ENCODE results near the gene SLC41A3.
"Not testable (repeated sequence)": the region's sequence is repeated elsewhere in the genome, so short reads cannot be mapped to it uniquely, and the experiment has no call there.

The SLC41A3 gene

GRCh38 chr3:126105691-126106187 lies 21.8 kb upstream of the SLC41A3 start:
- no peak for DNase-seq

GRCh38 chr3:126104742-126105605 lies 21.1 kb upstream of the SLC41A3 start:
- DNase-seq = no peak

- DNase-seq = no peak
Observed at GRCh38 chr3:126104028-126104635, 20.2 kb upstream of the SLC41A3 start.

GRCh38 chr3:126103121-126104027 lies 19.4 kb upstream of the SLC41A3 start:
- DNase-seq = no peak

- no peak for DNase-seq
Observed at GRCh38 chr3:126102530-126102951, 18.6 kb upstream of the SLC41A3 start.

- DNase-seq = no peak
Observed at GRCh38 chr3:126102011-126102410, 18.1 kb upstream of the SLC41A3 start.

- DNase-seq = no peak
Observed at GRCh38 chr3:126101521-126101982, 17.6 kb upstream of the SLC41A3 start.

GRCh38 chr3:126100634-126101301 lies 16.8 kb upstream of the SLC41A3 start:
- no peak for DNase-seq

- no peak for DNase-seq
Observed at GRCh38 chr3:126100269-126100633, 16.3 kb upstream of the SLC41A3 start.

GRCh38 chr3:126098391-126098858 lies 14.5 kb upstream of the SLC41A3 start:
- no peak for DNase-seq

- DNase-seq = no peak
Observed at GRCh38 chr3:126097801-126098200, 13.9 kb upstream of the SLC41A3 start.

GRCh38 chr3:126096274-126096673 lies 12.3 kb upstream of the SLC41A3 start:
- not testable (repeated sequence) for DNase-seq

GRCh38 chr3:126092128-126092527 lies 8.2 kb upstream of the SLC41A3 start:
- DNase-seq = not testable (repeated sequence)

GRCh38 chr3:126087552-126088175 lies 3.7 kb upstream of the SLC41A3 start:
- no peak for DNase-seq

GRCh38 chr3:126085841-126086240 lies 1.9 kb upstream of the SLC41A3 start:
- DNase-seq = no peak

- no peak for DNase-seq
Observed at GRCh38 chr3:126085276-126085675, 1.4 kb upstream of the SLC41A3 start.

GRCh38 chr3:126084768-126085180 lies 850 bp upstream of the SLC41A3 start:
- DNase-seq = no peak

- no peak for DNase-seq
Observed at GRCh38 chr3:126083511-126083912, 412 bp downstream of the SLC41A3 start.

- no peak for DNase-seq
Observed at GRCh38 chr3:126083138-126083445, 832 bp downstream of the SLC41A3 start.

GRCh38 chr3:126082362-126083137 lies 1.4 kb downstream of the SLC41A3 start:
- DNase-seq = no peak

Data from GDM1 (cell line).